DND-41 (cell line): Measurements from ENCODE around the gene PLEKHM3.
A peak's percentile ranks its signal among the peaks of the same experiment; 100 is the strongest.

Experiments used
- ATAC-seq: fragments of 200-7000 bp; cut with Tn5 transposase; 3 replicates; pipeline ENCODE4 v1.9.1; 2021; ENCODE audit warnings: low read depth; ENCODE audit not compliant: insufficient read depth
- DNase-seq: peaks from one replicate; pipeline ENCODE4 v3.0.0-alpha.2; 2020
- H2AFZ ChIP-seq: 2 replicates; pipeline ENCODE4 v1.6.0; 2012; ENCODE audit warnings: low read depth, low read length
- H3K27ac ChIP-seq: 2 replicates; pipeline ENCODE4 v1.5.1; 2012; ENCODE audit warnings: low read length, inconsistent platforms
- H3K27me3 ChIP-seq: fragments of 200-600 bp; sonication (generic); 2 replicates; pipeline ENCODE4 v1.6.0; 2012; ENCODE audit warnings: low read length, mild to moderate bottlenecking, inconsistent platforms; ENCODE audit not compliant: insufficient read depth, poor library complexity
- H3K36me3 ChIP-seq: 2 replicates; pipeline ENCODE4 v1.5.1; 2012; ENCODE audit warnings: low read length, inconsistent platforms; ENCODE audit not compliant: insufficient read depth
- H3K4me1 ChIP-seq: 2 replicates; pipeline ENCODE4 v1.5.1; 2012; ENCODE audit warnings: mild to moderate bottlenecking, low read length; ENCODE audit not compliant: insufficient read depth
- H3K4me2 ChIP-seq: 2 replicates; pipeline ENCODE4 v1.6.0; 2012; ENCODE audit warnings: mild to moderate bottlenecking, moderate library complexity, low read length, inconsistent platforms; ENCODE audit not compliant: insufficient read depth
- H3K4me3 ChIP-seq, 2 experiments: fragments of 200-600 bp in 1 of 2; shearing (Covaris generic) in 1 of 2; 2 replicates each; pipeline ENCODE4 v1.5.1; 2012 to 2016; ENCODE audit warnings: inconsistent platforms in 2 of 2, low read length in 2 of 2, mild to moderate bottlenecking in 2 of 2, low read depth in 1 of 2, moderate library complexity in 1 of 2
- H3K79me2 ChIP-seq: 2 replicates; pipeline ENCODE4 v1.6.0; 2012; ENCODE audit warnings: low read length, inconsistent platforms; ENCODE audit not compliant: insufficient read depth
- H3K9ac ChIP-seq: 2 replicates; pipeline ENCODE4 v1.6.0; 2012; ENCODE audit warnings: low read depth, mild to moderate bottlenecking, inconsistent platforms, low read length, moderate library complexity
- H3K9me3 ChIP-seq: 2 replicates; pipeline ENCODE4 v1.5.1; 2012; ENCODE audit warnings: low read length, moderate library complexity, mild to moderate bottlenecking, inconsistent platforms; ENCODE audit not compliant: insufficient read depth, severe bottlenecking
- H4K20me1 ChIP-seq: 2 replicates; pipeline ENCODE4 v1.6.0; 2012; ENCODE audit warnings: low read length; ENCODE audit not compliant: insufficient read depth
- EZH2 ChIP-seq: IDR thresholded peaks from 3 replicates; pipeline ENCODE4 v1.6.1; 2012; ENCODE audit warnings: borderline replicate concordance, low read depth, mild to moderate bottlenecking, moderate library complexity, low read length, inconsistent platforms; ENCODE audit not compliant: severe bottlenecking
- TF ChIP-seq, protein P1 (sequence below): IDR thresholded peaks from 2 replicates; pipeline ENCODE4 v1.5.1; 2012; ENCODE audit warnings: borderline replicate concordance, low read length, moderate library complexity, mild to moderate bottlenecking; ENCODE audit not compliant: poor library complexity, severe bottlenecking; ENCODE audit errors: extremely low read depth

PLEKHM3 gene

GRCh38 chr2:208042041-208042440, 16.7 kb upstream of the PLEKHM3 start:
- Histone ChIP-seq H3K79me2 (no peaks in the 10 kb centered on the region), H3K4me2 (no peak overlapping the region), H3K9me3 (no peaks in the 10 kb centered on the region), H3K4me1 (no peaks in the 10 kb centered on the region), H4K20me1 (no peaks in the 10 kb centered on the region), H3K27ac (no peak overlapping the region), H2AFZ (no peak overlapping the region), H3K27me3 (no peaks in the 10 kb centered on the region), H3K36me3 (no peaks in the 10 kb centered on the region), H3K4me3 (no peak overlapping the region), H3K9ac (no peak overlapping the region)
- TF ChIP-seq EZH2 = no peak
- TF ChIP-seq, protein P1, sequence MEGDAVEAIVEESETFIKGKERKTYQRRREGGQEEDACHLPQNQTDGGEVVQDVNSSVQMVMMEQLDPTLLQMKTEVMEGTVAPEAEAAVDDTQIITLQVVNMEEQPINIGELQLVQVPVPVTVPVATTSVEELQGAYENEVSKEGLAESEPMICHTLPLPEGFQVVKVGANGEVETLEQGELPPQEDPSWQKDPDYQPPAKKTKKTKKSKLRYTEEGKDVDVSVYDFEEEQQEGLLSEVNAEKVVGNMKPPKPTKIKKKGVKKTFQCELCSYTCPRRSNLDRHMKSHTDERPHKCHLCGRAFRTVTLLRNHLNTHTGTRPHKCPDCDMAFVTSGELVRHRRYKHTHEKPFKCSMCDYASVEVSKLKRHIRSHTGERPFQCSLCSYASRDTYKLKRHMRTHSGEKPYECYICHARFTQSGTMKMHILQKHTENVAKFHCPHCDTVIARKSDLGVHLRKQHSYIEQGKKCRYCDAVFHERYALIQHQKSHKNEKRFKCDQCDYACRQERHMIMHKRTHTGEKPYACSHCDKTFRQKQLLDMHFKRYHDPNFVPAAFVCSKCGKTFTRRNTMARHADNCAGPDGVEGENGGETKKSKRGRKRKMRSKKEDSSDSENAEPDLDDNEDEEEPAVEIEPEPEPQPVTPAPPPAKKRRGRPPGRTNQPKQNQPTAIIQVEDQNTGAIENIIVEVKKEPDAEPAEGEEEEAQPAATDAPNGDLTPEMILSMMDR = no peak
- ATAC-seq = no peak
- no peak for DNase-seq

- no peaks in the 10 kb centered on the region for H3K4me1 ChIP-seq
- H3K36me3 ChIP-seq = no peaks in the 10 kb centered on the region
- DNase-seq (peak; percentile 74), ATAC-seq (peak; percentile 84)
- no peak overlapping the region for H3K27ac ChIP-seq
- H3K79me2 ChIP-seq = no peaks in the 10 kb centered on the region
- H3K4me2 ChIP-seq = no peak overlapping the region
- no peaks in the 10 kb centered on the region for H3K9me3 ChIP-seq
- no peak overlapping the region for H3K9ac ChIP-seq
- TF ChIP-seq, protein P1 = peak; percentile 90
- TF ChIP-seq EZH2 = no peak
- no peak overlapping the region for H2AFZ ChIP-seq
- no peaks in the 10 kb centered on the region for H3K27me3 ChIP-seq
- no peaks in the 10 kb centered on the region for H4K20me1 ChIP-seq
- H3K4me3 ChIP-seq = no peak overlapping the region
These were observed 15.2 kb upstream of the PLEKHM3 start for GRCh38 chr2:208040199-208041171.

- no peak overlapping the region for H2AFZ ChIP-seq
- H3K27me3 ChIP-seq = no peaks in the 10 kb centered on the region
- TF ChIP-seq, protein P1 = no peak
- TF ChIP-seq EZH2 = no peak
- no peak overlapping the region for H3K4me3 ChIP-seq
- H3K9ac ChIP-seq = no peak overlapping the region
- no peaks in the 10 kb centered on the region for H3K36me3 ChIP-seq
- DNase-seq (no peak), ATAC-seq (no peak)
- no peak overlapping the region for H3K4me2 ChIP-seq
- H3K9me3 ChIP-seq = no peaks in the 10 kb centered on the region
- H4K20me1 ChIP-seq = no peaks in the 10 kb centered on the region
- H3K27ac ChIP-seq = no peak overlapping the region
- H3K4me1 ChIP-seq = no peaks in the 10 kb centered on the region
- H3K79me2 ChIP-seq = no peaks in the 10 kb centered on the region
These were observed 14.2 kb upstream of the PLEKHM3 start for GRCh38 chr2:208039376-208040110.
